Fibroblast of lung (primary cell): ENCODE measurements around the gene LAMTOR1.

Source experiments
- EZH2 ChIP-seq: IDR thresholded peaks from 2 replicates; pipeline ENCODE4 v1.5.1; 2012; ENCODE audit warnings: low read length, control low read depth, mild to moderate bottlenecking; ENCODE audit errors: missing control alignments
- TF ChIP-seq, protein P1 (sequence below), 2 donors: IDR thresholded peaks in 1 of 2; conservative IDR thresholded peaks in 1 of 2; 1 replicate in 1 of 2; 2 replicates in 1 of 2; pipeline ENCODE4 v1.5.1; 2011 to 2012; ENCODE audit warnings: low read length in 2 of 2, control low read depth in 1 of 2, inconsistent platforms in 1 of 2, low read depth in 1 of 2, mild to moderate bottlenecking in 1 of 2

DNA sequence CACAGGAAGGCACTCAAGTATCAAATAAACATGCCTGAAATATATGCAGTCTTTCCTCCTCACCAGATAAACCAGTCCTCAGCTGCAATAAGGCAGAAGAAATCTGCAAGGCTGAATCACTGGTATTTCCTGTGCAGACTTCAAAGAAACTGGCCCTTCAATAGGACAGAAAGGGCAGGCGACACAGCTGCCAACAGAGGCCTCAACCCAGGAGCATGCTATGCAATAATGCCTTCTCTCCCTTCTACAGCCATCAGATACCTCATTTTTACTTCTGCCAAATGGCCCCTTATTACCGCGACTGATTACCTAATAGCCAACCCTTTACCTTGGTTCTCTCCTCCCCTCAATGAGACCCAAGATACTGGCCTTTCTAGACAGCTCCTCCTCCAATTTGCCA, 30.7 kb downstream of the LAMTOR1 start:
- TF ChIP-seq EZH2: no peak
- TF ChIP-seq, protein P1, sequence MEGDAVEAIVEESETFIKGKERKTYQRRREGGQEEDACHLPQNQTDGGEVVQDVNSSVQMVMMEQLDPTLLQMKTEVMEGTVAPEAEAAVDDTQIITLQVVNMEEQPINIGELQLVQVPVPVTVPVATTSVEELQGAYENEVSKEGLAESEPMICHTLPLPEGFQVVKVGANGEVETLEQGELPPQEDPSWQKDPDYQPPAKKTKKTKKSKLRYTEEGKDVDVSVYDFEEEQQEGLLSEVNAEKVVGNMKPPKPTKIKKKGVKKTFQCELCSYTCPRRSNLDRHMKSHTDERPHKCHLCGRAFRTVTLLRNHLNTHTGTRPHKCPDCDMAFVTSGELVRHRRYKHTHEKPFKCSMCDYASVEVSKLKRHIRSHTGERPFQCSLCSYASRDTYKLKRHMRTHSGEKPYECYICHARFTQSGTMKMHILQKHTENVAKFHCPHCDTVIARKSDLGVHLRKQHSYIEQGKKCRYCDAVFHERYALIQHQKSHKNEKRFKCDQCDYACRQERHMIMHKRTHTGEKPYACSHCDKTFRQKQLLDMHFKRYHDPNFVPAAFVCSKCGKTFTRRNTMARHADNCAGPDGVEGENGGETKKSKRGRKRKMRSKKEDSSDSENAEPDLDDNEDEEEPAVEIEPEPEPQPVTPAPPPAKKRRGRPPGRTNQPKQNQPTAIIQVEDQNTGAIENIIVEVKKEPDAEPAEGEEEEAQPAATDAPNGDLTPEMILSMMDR (conservative IDR thresholded peaks at IDR 0.05 in 1 of 2, IDR thresholded peaks at IDR 0.05 in 1 of 2; ENCODE audit: low read depth in 1 of 2, low read length in 2 of 2): no peak
